ENCODE measurements around the gene SERPINB6. TPM values are rescaled to one million over a fixed set of nuclear protein-coding genes. Genes with fewer than 3 reads are reported as not detected.

The SERPINB6 gene
- total and polyA plus RNA-seq, 9 of the 15 experiments (the other 6 are each of a cell fraction or from before 2014, with no cell fraction given): 86.6 to 211 (median 143) TPM

DNA sequence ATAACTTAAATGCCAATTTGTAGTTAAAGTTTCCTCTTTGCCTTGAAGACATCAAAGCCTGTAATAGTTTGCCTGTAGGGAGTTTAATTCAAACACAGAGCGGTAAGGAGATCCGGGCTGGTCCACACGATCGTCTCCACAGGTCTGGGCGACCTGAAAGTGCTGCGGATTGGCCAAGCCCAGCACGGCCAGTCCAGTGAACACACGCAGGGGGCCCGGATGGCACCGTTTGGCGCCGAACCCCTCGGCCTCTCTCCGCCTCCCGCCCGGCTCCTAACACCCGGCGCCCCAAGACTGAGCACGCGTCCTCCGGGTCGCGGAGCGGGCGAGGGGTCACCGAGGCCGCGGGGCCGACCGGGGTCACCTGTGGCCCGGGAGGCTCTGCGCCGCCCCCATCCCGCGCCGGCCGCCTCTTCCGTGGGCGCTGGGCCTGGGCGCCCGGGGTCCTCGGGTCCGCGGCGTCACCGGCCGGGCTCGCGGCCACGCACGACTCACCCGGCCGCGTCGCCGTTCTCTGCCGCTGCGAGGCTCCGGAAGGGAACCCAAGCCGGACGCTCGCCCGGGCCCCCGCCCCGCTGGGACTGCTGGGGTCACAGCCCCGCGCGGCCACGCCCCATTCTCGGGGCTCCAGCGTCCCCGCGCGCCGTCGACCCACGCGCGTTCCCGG is 481 bp downstream of the SERPINB6 start:
- H3K79me2 ChIP-seq (ENCODE audit: control insufficient read depth, insufficient read depth, low read length): peaks cover 57% of the 10 kb centered on the region
- CTCF ChIA-PET (ENCODE audit: low intra/inter-chr PET ratio): no interaction called here
- H3K9me1 ChIP-seq (ENCODE audit: control insufficient read depth, insufficient read depth, low read length): no peaks in the 10 kb centered on the region
- under 1% methylated on average over 39 of the region's 80 CpGs for whole genome bisulfite sequencing (ENCODE audit: insufficient coverage, low coverage, missing lambda C conversion rate)
- peaks cover 9% of the 10 kb centered on the region; the same call in 1 of the 3 replicates for H3K36me3 ChIP-seq (ENCODE audit: control insufficient read depth, insufficient read depth, low read length)
- no peaks in the 10 kb centered on the region for H3K27me3 ChIP-seq (ENCODE audit: control insufficient read depth in 2 of 2, insufficient read depth in 2 of 2, low read length in 2 of 2)
- H4K20me1 ChIP-seq (replicated peaks; ENCODE audit: control insufficient read depth, insufficient read depth, low read length): no peaks in the 10 kb centered on the region
- BruUV-seq (replicated peaks): no TSS peak
- H3K9ac ChIP-seq (ENCODE audit: insufficient read depth in 1 of 2, low read depth in 2 of 2, low read length in 2 of 2): peak overlapping the region; percentile 76 to 93
- peak overlapping the region; percentile 83 for H3K27ac ChIP-seq (ENCODE audit: extremely low read depth, low read depth, low read length)
- DNase-seq (ENCODE audit: extremely low read depth in 1 of 4, low spot score in 3 of 4) (peak; percentile 84 to 94 (median 90)), ATAC-seq (peak; percentile 83), FAIRE-seq (no peak)
- H3K4me2 ChIP-seq (ENCODE audit: insufficient read depth, low read length): peak overlapping the region; percentile 90
- intact Hi-C loops (cut with micrococcal nuclease) (loop anchor here (1.0 kb wide), 1 partner anchor 18 kb away; no protein-coding TSS in a partner anchor), in situ Hi-C loops (cut with MboI) (no loop called here)
- POLR2A ChIA-PET: interaction anchor here (0.8 to 1.6 kb wide), 9 partner anchors 9 to 129 kb away, joined by 3 to 14 read pairs (median 6); no protein-coding TSS in a partner anchor
- H3K4me1 ChIP-seq (replicated peaks in 1 of 2; ENCODE audit: control insufficient read depth in 2 of 2, insufficient read depth in 2 of 2, low read length in 2 of 2): peaks cover 34 to 36% of the 10 kb centered on the region in 2 experiments
- no peaks in the 10 kb centered on the region for H3K9me3 ChIP-seq (replicated peaks; ENCODE audit: control insufficient read depth, insufficient read depth, low read depth, low read length)
- H2AFZ ChIP-seq (ENCODE audit: low read depth, low read length): peak overlapping the region; percentile 76
- H3K4me3 ChIP-seq: peak overlapping the region; percentile 67
- TF ChIP-seq, protein P1, sequence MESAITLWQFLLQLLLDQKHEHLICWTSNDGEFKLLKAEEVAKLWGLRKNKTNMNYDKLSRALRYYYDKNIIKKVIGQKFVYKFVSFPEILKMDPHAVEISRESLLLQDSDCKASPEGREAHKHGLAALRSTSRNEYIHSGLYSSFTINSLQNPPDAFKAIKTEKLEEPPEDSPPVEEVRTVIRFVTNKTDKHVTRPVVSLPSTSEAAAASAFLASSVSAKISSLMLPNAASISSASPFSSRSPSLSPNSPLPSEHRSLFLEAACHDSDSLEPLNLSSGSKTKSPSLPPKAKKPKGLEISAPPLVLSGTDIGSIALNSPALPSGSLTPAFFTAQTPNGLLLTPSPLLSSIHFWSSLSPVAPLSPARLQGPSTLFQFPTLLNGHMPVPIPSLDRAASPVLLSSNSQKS (CRISPR knock-in tag; IDR thresholded peaks at IDR 0.05): no peak; the same call in 1 of the 2 replicates
- TF ChIP-seq GATAD2B (IDR thresholded peaks at IDR 0.05; ENCODE audit: borderline replicate concordance) (peak; percentile 97), NEUROD1 (IDR thresholded peaks at IDR 0.05; ENCODE audit: borderline replicate concordance, low read depth, low read length, partially characterized antibody) (peak; percentile 42), XRCC5 (IDR thresholded peaks at IDR 0.05; ENCODE audit: low read depth, low read length) (no peak), HCFC1 (IDR thresholded peaks at IDR 0.05; ENCODE audit: low read depth, low read length) (peak; percentile 47; the same call in 1 of the 2 replicates), STAT5A (IDR thresholded peaks at IDR 0.05; ENCODE audit: borderline replicate concordance, low read length) (no peak), ZNF57 (CRISPR knock-in tag; IDR thresholded peaks at IDR 0.05) (no peak), SMARCB1 (IDR thresholded peaks at IDR 0.05; ENCODE audit: insufficient read length, low read depth) (no peak)
- TF ChIP-seq, protein P2, sequence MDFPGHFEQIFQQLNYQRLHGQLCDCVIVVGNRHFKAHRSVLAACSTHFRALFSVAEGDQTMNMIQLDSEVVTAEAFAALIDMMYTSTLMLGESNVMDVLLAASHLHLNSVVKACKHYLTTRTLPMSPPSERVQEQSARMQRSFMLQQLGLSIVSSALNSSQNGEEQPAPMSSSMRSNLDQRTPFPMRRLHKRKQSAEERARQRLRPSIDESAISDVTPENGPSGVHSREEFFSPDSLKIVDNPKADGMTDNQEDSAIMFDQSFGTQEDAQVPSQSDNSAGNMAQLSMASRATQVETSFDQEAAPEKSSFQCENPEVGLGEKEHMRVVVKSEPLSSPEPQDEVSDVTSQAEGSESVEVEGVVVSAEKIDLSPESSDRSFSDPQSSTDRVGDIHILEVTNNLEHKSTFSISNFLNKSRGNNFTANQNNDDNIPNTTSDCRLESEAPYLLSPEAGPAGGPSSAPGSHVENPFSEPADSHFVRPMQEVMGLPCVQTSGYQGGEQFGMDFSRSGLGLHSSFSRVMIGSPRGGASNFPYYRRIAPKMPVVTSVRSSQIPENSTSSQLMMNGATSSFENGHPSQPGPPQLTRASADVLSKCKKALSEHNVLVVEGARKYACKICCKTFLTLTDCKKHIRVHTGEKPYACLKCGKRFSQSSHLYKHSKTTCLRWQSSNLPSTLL (IDR thresholded peaks at IDR 0.05): no peak
- TF ChIP-seq, protein P3, sequence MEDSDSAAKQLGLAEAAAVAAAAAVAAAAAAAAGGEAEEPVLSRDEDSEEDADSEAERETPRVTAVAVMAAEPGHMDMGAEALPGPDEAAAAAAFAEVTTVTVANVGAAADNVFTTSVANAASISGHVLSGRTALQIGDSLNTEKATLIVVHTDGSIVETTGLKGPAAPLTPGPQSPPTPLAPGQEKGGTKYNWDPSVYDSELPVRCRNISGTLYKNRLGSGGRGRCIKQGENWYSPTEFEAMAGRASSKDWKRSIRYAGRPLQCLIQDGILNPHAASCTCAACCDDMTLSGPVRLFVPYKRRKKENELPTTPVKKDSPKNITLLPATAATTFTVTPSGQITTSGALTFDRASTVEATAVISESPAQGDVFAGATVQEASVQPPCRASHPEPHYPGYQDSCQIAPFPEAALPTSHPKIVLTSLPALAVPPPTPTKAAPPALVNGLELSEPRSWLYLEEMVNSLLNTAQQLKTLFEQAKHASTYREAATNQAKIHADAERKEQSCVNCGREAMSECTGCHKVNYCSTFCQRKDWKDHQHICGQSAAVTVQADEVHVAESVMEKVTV (CRISPR knock-in tag; IDR thresholded peaks at IDR 0.05): no peak

All from K562 (cell line).